HepG2 (cell line): ENCODE data around the gene DPH3. TPM values are rescaled to one million over a fixed set of nuclear protein-coding genes. Genes with fewer than 3 reads are reported as not detected.
"Not testable (repeated sequence)": the region's sequence is repeated elsewhere in the genome, so short reads cannot be mapped to it uniquely, and the experiment has no call there.

Experiments
- ATAC-seq: fragments of 200-7000 bp; cut with Tn5 transposase; 3 replicates; pipeline ENCODE4 v1.9.1; 2020; ENCODE audit warnings: mild to moderate bottlenecking, moderate library complexity
- BruUV-seq: library from RNA; stranded (reverse); fragments of 400-500 nt; replicated peaks from 2 replicates; lab custom pipeline; 2021; lab: Mats Ljungman, UMichigan
- CTCF ChIA-PET: fragments of 300-600 bp; formaldehyde crosslinking; extraction: SDS; loops from one replicate; lab custom pipeline; 2021; ENCODE audit warnings: low total read pairs, inconsistent platforms, low intra/inter-chr PET ratio; lab: Yijun Ruan, JAX
- POLR2A ChIA-PET: fragments of 350-600 bp; sonication (Branson Sonifier 250); formaldehyde crosslinking; loops from one replicate; lab custom pipeline; 2020; ENCODE audit warnings: antibody characterized with exemption, inconsistent platforms; lab: Yijun Ruan, JAX
- DNase-seq: peaks from one replicate; pipeline ENCODE4 v3.0.0-alpha.2; 2015; ENCODE audit warnings: low spot score
- FAIRE-seq: peaks from 3 replicates; lab custom pipeline; 2011; peaks lifted over from hg19 to GRCh38; lab: Jason Lieb, UNC
- H2AFZ ChIP-seq: one replicate; pipeline ENCODE4 v1.6.1; 2011; ENCODE audit warnings: low read length, inconsistent platforms
- H3K27ac ChIP-seq: fragments of 300-600 bp; 3 replicates; pipeline ENCODE4 v1.8.0; 2011; ENCODE audit warnings: mixed run types, mild to moderate bottlenecking, mixed read lengths, low read length, inconsistent platforms; ENCODE audit not compliant: insufficient read depth; ENCODE audit errors: extremely low read length
- H3K27me3 ChIP-seq, 2 experiments: fragments of 200-600 bp in 1 of 2; 2 replicates in 1 of 2; 3 replicates in 1 of 2; pipeline versions ENCODE4 v1.6.0 to v1.8.0; 2011; ENCODE audit warnings: low read length in 2 of 2, mild to moderate bottlenecking in 2 of 2, moderate library complexity in 2 of 2, inconsistent platforms in 1 of 2; ENCODE audit not compliant: insufficient read depth in 2 of 2, control insufficient read depth in 1 of 2
- H3K36me3 ChIP-seq, 2 experiments: fragments of 200-600 bp in 1 of 2; replicated peaks in 1 of 2; 2 replicates in 1 of 2; 3 replicates in 1 of 2; pipeline versions ENCODE4 v1.5.1 to v1.8.0; 2011; ENCODE audit warnings: low read length in 2 of 2, inconsistent platforms in 1 of 2; ENCODE audit not compliant: insufficient read depth in 2 of 2, control insufficient read depth in 1 of 2
- H3K4me1 ChIP-seq: 2 replicates; pipeline ENCODE4 v1.5.1; 2012; ENCODE audit warnings: low read length, inconsistent platforms; ENCODE audit not compliant: insufficient read depth
- H3K4me2 ChIP-seq: 2 replicates; pipeline ENCODE4 v1.6.0; 2011; ENCODE audit warnings: low read depth, low read length, inconsistent platforms
- H3K4me3 ChIP-seq, 3 experiments: fragments of 200-600 bp in 1 of 3; sonication (generic), shearing (Covaris generic) in 1 of 3; replicated peaks in 1 of 3; 2 replicates each; pipeline ENCODE4 v1.5.1; 2011 to 2016; ENCODE audit warnings: low read length in 3 of 3, inconsistent platforms in 2 of 3, low read depth in 2 of 3, mild to moderate bottlenecking in 2 of 3, control low read depth in 1 of 3, mixed read lengths in 1 of 3; ENCODE audit not compliant: insufficient read depth in 1 of 3
- H3K79me2 ChIP-seq: one replicate; pipeline ENCODE4 v1.6.1; 2011; ENCODE audit warnings: low read length, inconsistent platforms; ENCODE audit not compliant: insufficient read depth
- H3K9ac ChIP-seq: 2 replicates; pipeline ENCODE4 v1.6.0; 2011; ENCODE audit warnings: mild to moderate bottlenecking, low read depth, low read length, inconsistent platforms; ENCODE audit not compliant: insufficient read depth
- H3K9me3 ChIP-seq: 2 replicates; pipeline ENCODE4 v1.5.1; 2012; ENCODE audit warnings: mild to moderate bottlenecking, low read length
- H4K20me1 ChIP-seq: 2 replicates; pipeline ENCODE4 v1.6.0; 2011; ENCODE audit warnings: inconsistent platforms, mild to moderate bottlenecking, low read length, moderate library complexity; ENCODE audit not compliant: insufficient read depth
- CAMTA2 ChIP-seq: sonication (generic); formaldehyde crosslinking; IDR thresholded peaks from 2 replicates; pipeline ENCODE4 v1.4.0; 2020; ENCODE audit warnings: mild to moderate bottlenecking, missing genetic modification reagents, borderline replicate concordance
- NFAT5 ChIP-seq: sonication (generic); formaldehyde crosslinking; IDR thresholded peaks from 2 replicates; pipeline ENCODE4 v1.4.0; 2020; ENCODE audit warnings: missing genetic modification reagents
- NFE2L2 ChIP-seq: fragments of 150-350 bp; IDR thresholded peaks from 2 replicates; pipeline ENCODE4 v1.6.1; 2014; ENCODE audit warnings: low read length
- NR2F6 ChIP-seq, 2 experiments: IDR thresholded peaks; 2 replicates each; pipeline ENCODE4 v1.6.1; 2016; ENCODE audit warnings: antibody characterized with exemption in 1 of 2, mild to moderate bottlenecking in 1 of 2
- SOX13 ChIP-seq, 3 experiments: fragments of 450-650 bp in 1 of 3; sonication (generic) in 1 of 3; formaldehyde crosslinking in 1 of 3; IDR thresholded peaks in 2 of 3; conservative IDR thresholded peaks in 1 of 3; 2 replicates each; pipeline versions ENCODE4 v1.5.0 to v1.6.1; 2016 to 2020; ENCODE audit warnings: antibody characterized with exemption in 1 of 3, mild to moderate bottlenecking in 1 of 3, missing compliant biosample characterization in 1 of 3, missing genetic modification reagents in 1 of 3, moderate library complexity in 1 of 3
- TIGD3 ChIP-seq: sonication (generic); formaldehyde crosslinking; IDR thresholded peaks from 2 replicates; pipeline ENCODE4 v1.5.1; 2020; ENCODE audit warnings: mild to moderate bottlenecking, missing genetic modification reagents, borderline replicate concordance
- ZNF230 ChIP-seq: sonication (generic); formaldehyde crosslinking; IDR thresholded peaks from 2 replicates; pipeline ENCODE4 v1.4.0; 2020; ENCODE audit warnings: mild to moderate bottlenecking, missing genetic modification reagents
- ZNF549 ChIP-seq: sonication (generic); formaldehyde crosslinking; IDR thresholded peaks from 2 replicates; pipeline ENCODE4 v1.5.0; 2020; ENCODE audit warnings: missing genetic modification reagents
- ZNF577 ChIP-seq: sonication (generic); formaldehyde crosslinking; IDR thresholded peaks from 2 replicates; pipeline ENCODE4 v1.4.0; 2020; ENCODE audit warnings: mild to moderate bottlenecking, low read depth, missing genetic modification reagents, borderline replicate concordance
- WGBS: methylation state at CpG from one replicate; pipeline ENCODE4 v1.1.6; 2017; ENCODE audit warnings: low lambda C conversion rate; 5-methylcytosine and 5-hydroxymethylcytosine counted together
- in situ Hi-C: cut with HindIII; loops from 2 replicates; pipeline ENCODE4 v1.10.0; 2017; ENCODE audit warnings: low pct_unique_long_range_greater_than_20kb; ENCODE audit not compliant: extremely low pct_ligation_motif_present
- intact Hi-C: fragments of 100-400 bp; cut with micrococcal nuclease; formaldehyde crosslinking; loops from one replicate; pipeline ENCODE4 v1.10.0; 2022; ENCODE audit not compliant: unreplicated experiment
- polyA plus RNA-seq, 8 experiments: library from polyadenylated mRNA; depleted of rRNA in 3 of 8; stranded (reverse) in 7 of 8; unstranded in 1 of 8; fragments of >200 nt; fragmentation: Illumina TruSeq in 4 of 8; extraction: Trizol in 4 of 8; gene quantifications; 2 replicates each; pipeline versions ENCODE4 v1.2.1 to v1.2.3, GENCODE V29; 2011 to 2016; ENCODE audit warnings: low read depth in 4 of 8, missing spikeins in 1 of 8, mixed read lengths in 1 of 8; ENCODE audit not compliant: insufficient read depth in 1 of 8
- total RNA-seq, 5 experiments: library from RNA; depleted of rRNA; stranded (reverse); fragments of >200 nt; fragmentation: Illumina TruSeq; extraction: Trizol; gene quantifications; 2 replicates each; pipeline ENCODE4 v1.2.3, GENCODE V29; 2016; ENCODE audit warnings: low read depth in 1 of 5

The DPH3 gene
- total and polyA plus RNA-seq, 2 of the 13 experiments (the other 11 are each of a cell fraction or from before 2014, with no cell fraction given): 18.3 to 21.6 TPM

DNA sequence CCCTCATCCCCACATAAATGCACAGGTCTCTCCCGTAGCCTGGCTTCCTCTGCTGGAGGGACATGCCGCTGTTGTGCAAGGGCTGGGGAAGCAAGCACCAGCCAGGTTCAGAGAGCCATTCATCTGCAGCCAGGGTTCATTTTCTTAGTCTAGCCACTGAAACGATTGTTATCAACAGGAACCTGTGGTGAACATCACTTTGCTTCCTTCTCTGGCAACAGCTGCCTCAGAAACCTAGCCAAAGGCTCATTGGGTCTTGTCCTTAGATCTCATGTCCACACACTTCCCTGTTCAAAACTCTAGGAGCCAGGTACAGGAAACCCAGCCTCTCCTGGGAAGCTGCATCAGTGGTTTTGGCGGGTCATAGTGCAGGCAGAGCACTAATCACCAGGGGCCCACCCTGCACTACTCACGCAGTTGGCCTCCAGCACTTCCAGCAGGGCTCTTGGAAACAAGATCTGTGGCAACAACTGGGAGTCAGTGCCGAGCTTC lies 47.3 kb upstream of the DPH3 start (continued):
- no peak for TF ChIP-seq TIGD3 (CRISPR knock-in tag)
- no peak for TF ChIP-seq ZNF549 (CRISPR knock-in tag)
- TF ChIP-seq NR2F6 (IDR thresholded peaks at IDR 0.05): no peak
- no peak for TF ChIP-seq NR2F6 (CRISPR knock-in tag; IDR thresholded peaks at IDR 0.05)
- TF ChIP-seq CAMTA2 (CRISPR knock-in tag): no peak
- no peak for TF ChIP-seq NFAT5
- TF ChIP-seq NFE2L2: no peak
- no peak for TF ChIP-seq SOX13 (IDR thresholded peaks at IDR 0.05)
- TF ChIP-seq SOX13 (CRISPR knock-in tag; conservative IDR thresholded peaks at IDR 0.05 in 1 of 2, IDR thresholded peaks at IDR 0.05 in 1 of 2): no peak
- no peak for TF ChIP-seq ZNF577 (CRISPR knock-in tag)
- no peak for TF ChIP-seq ZNF230 (CRISPR knock-in tag)

DNA sequence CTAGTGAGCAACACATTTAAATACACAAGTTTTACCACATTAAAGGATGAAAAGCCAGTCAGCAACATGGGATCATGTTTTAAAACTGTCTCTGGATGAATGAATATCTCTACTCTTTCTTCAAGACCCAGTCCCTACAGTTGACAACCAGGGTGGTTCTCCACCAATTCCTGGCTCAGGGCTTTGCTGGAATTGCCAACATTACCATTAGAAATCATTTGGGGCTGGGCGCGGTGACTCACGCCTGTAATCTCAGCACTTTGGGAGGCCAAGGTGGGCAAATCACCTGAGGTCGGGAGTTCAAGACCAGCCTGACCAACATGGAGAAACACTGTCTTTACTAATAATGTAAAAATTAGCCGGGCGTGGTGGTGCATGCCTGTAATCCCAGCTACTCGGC lies 45.7 kb upstream of the DPH3 start:
- POLR2A ChIA-PET, H3K9me3 ChIP-seq, ATAC-seq, H3K4me2 ChIP-seq, H3K27ac ChIP-seq, H3K9ac ChIP-seq, H3K4me3 ChIP-seq, CTCF ChIA-PET, DNase-seq, H3K27me3 ChIP-seq, H2AFZ ChIP-seq, H3K79me2 ChIP-seq, H4K20me1 ChIP-seq, intact Hi-C loops, BruUV-seq, FAIRE-seq, in situ Hi-C loops: not testable (repeated sequence)
- 95% methylated on average over 7 of the region's 7 CpGs for WGBS
- peaks cover 10% of the 10 kb centered on the region; the same call in 1 of the 2 replicates for H3K4me1 ChIP-seq
- peaks cover 5 to 27% of the 10 kb centered on the region in 2 experiments for H3K36me3 ChIP-seq
